ENCODE measurements around the gene FCER1G. TPM values are rescaled to one million over a fixed set of nuclear protein-coding genes. Genes with fewer than 3 reads are reported as not detected.

FCER1G gene
- total and polyA plus RNA-seq, 4 donors = 25.4 to 77.1 (median 39.3) TPM

GRCh38 chr1:161227196-161227871, 12.2 kb downstream of the FCER1G start:
- DNase-seq (ENCODE audit: low spot score) = peak; percentile 89
- H3K27ac ChIP-seq (ENCODE audit: low read depth in 1 of 2, low read length in 2 of 2) = peak overlapping the region; percentile 86 to 87
- peak overlapping the region; percentile 24 to 38 for H3K9ac ChIP-seq (ENCODE audit: low read depth in 1 of 2, low read length in 2 of 2)
- H3K27me3 ChIP-seq (ENCODE audit: control insufficient read depth in 4 of 4, insufficient read depth in 4 of 4, low read length in 3 of 4) = no peaks in the 10 kb centered on the region
- peak overlapping the region in 2 of 3 donors; percentile 43 to 59 for H3K4me3 ChIP-seq (ENCODE audit: low read depth in 1 of 3, low read length in 3 of 3)
- no peaks in the 10 kb centered on the region for H3K9me3 ChIP-seq (ENCODE audit: control insufficient read depth in 4 of 4, low read length in 3 of 4)
- WGBS = 23% methylated on average over 11 of the region's 11 CpGs
- peaks cover 4 to 24% (median 16%) of the 10 kb centered on the region in 4 donors for H3K36me3 ChIP-seq (ENCODE audit: control insufficient read depth in 4 of 4, insufficient read depth in 3 of 4, low read depth in 1 of 4, low read length in 3 of 4)
- TF ChIP-seq RAD21 (IDR thresholded peaks at IDR 0.05) (peak; percentile 86 to 90), CTCF (IDR thresholded peaks at IDR 0.05; ENCODE audit: low read depth, low read length, missing input control) (peak; percentile 86), NR2F2 (IDR thresholded peaks at IDR 0.05) (no peak), SP1 (IDR thresholded peaks at IDR 0.05) (peak; percentile 28), JUND (IDR thresholded peaks at IDR 0.05) (no peak)
- peaks cover 0 to 51% (median 25%) of the 10 kb centered on the region in 4 donors for H3K4me1 ChIP-seq (ENCODE audit: control insufficient read depth in 4 of 4, insufficient read depth in 4 of 4, low read length in 3 of 4)

GRCh38 chr1:161228032-161228431, 12.9 kb downstream of the FCER1G start:
- Histone ChIP-seq H3K9me3 (ENCODE audit: control insufficient read depth in 4 of 4, low read length in 3 of 4) (no peaks in the 10 kb centered on the region), H3K27me3 (ENCODE audit: control insufficient read depth in 4 of 4, insufficient read depth in 4 of 4, low read length in 3 of 4) (no peaks in the 10 kb centered on the region), H3K4me1 (ENCODE audit: control insufficient read depth in 4 of 4, insufficient read depth in 4 of 4, low read length in 3 of 4) (peaks cover 0 to 51% (median 29%) of the 10 kb centered on the region in 4 donors), H3K9ac (ENCODE audit: low read depth in 1 of 2, low read length in 2 of 2) (peak overlapping the region in 1 of 2 donors; percentile 5), H3K4me3 (ENCODE audit: low read depth in 1 of 3, low read length in 3 of 3) (no peak overlapping the region), H3K36me3 (ENCODE audit: control insufficient read depth in 4 of 4, insufficient read depth in 3 of 4, low read depth in 1 of 4, low read length in 3 of 4) (peaks cover 4 to 31% (median 21%) of the 10 kb centered on the region in 4 donors), H3K27ac (ENCODE audit: low read depth in 1 of 2, low read length in 2 of 2) (peak overlapping the region; percentile 86 to 87)
- DNase-seq (ENCODE audit: low spot score) = no peak
- 80% methylated on average over 7 of the region's 7 CpGs for WGBS
- TF ChIP-seq HNF4A (conservative IDR thresholded peaks at IDR 0.05) (no peak), ZBTB33 (IDR thresholded peaks at IDR 0.05) (no peak), TAF1 (conservative IDR thresholded peaks at IDR 0.05) (no peak), HNF4G (IDR thresholded peaks at IDR 0.05) (no peak), CTCF (IDR thresholded peaks at IDR 0.05; ENCODE audit: low read depth, low read length, missing input control) (no peak), RAD21 (IDR thresholded peaks at IDR 0.05) (no peak)

- DNase-seq (ENCODE audit: low spot score) = no peak
- no peak overlapping the region for H3K4me3 ChIP-seq (ENCODE audit: low read depth in 1 of 3, low read length in 3 of 3)
- TF ChIP-seq RAD21 (IDR thresholded peaks at IDR 0.05) (peak in 1 of 2 donors; percentile 12), CTCF (IDR thresholded peaks at IDR 0.05; ENCODE audit: low read depth, low read length, missing input control) (no peak), REST (IDR thresholded peaks at IDR 0.05) (no peak), HNF4A (conservative IDR thresholded peaks at IDR 0.05) (peak in 1 of 2 donors; percentile 9)
- peak overlapping the region in 1 of 2 donors; percentile 13 for H3K27ac ChIP-seq (ENCODE audit: low read depth in 1 of 2, low read length in 2 of 2)
- no peak overlapping the region for H3K9ac ChIP-seq (ENCODE audit: low read depth in 1 of 2, low read length in 2 of 2)
- peaks cover 0 to 47% (median 29%) of the 10 kb centered on the region in 4 donors for H3K4me1 ChIP-seq (ENCODE audit: control insufficient read depth in 4 of 4, insufficient read depth in 4 of 4, low read length in 3 of 4)
- H3K36me3 ChIP-seq (ENCODE audit: control insufficient read depth in 4 of 4, insufficient read depth in 3 of 4, low read depth in 1 of 4, low read length in 3 of 4) = peaks cover 7 to 42% (median 26%) of the 10 kb centered on the region in 4 donors
- 55% methylated on average over 3 of the region's 3 CpGs for WGBS
- no peaks in the 10 kb centered on the region for H3K9me3 ChIP-seq (ENCODE audit: control insufficient read depth in 4 of 4, low read length in 3 of 4)
- H3K27me3 ChIP-seq (ENCODE audit: control insufficient read depth in 4 of 4, insufficient read depth in 4 of 4, low read length in 3 of 4) = no peaks in the 10 kb centered on the region
Observed at GRCh38 chr1:161229896-161230295, 14.8 kb downstream of the FCER1G start.
